Activated B cell treated with CpG ODN at 0.5 μM for 24 hours (primary cell): Measurements from ENCODE around the gene RRAS. TPM values are rescaled to one million over a fixed set of nuclear protein-coding genes. Genes with fewer than 3 reads are reported as not detected.

Experiments used
- ATAC-seq: fragments of 200-7000 bp; cut with Tn5 transposase; one replicate; pipeline ENCODE4 v1.10.0; 2021; ENCODE audit warnings: low read depth, mild to moderate bottlenecking, moderate library complexity
- CTCF ChIA-PET: fragments of 350-600 bp; sonication (Branson Sonifier 250); formaldehyde crosslinking; loops from one replicate; lab custom pipeline; 2021; ENCODE audit warnings: antibody characterized with exemption; lab: Charles Lee
- POLR2A ChIA-PET: fragments of 350-600 bp; sonication (Branson Sonifier 250); formaldehyde crosslinking; loops from one replicate; lab custom pipeline; 2021; ENCODE audit warnings: antibody characterized with exemption; lab: Charles Lee
- DNase-seq: peaks from one replicate; pipeline ENCODE4 v3.0.0; 2022
- H3K27ac Mint-ChIP-seq: one replicate; pipeline ENCODE4 v1.8.0; 2020; ENCODE audit warnings: mixed read lengths
- H3K27me3 Mint-ChIP-seq: one replicate; pipeline ENCODE4 v1.8.0; 2021; ENCODE audit warnings: mixed read lengths
- H3K36me3 Mint-ChIP-seq: one replicate; pipeline ENCODE4 v1.8.0; 2021; ENCODE audit warnings: low read depth, mixed read lengths
- H3K4me1 Mint-ChIP-seq: one replicate; pipeline ENCODE4 v1.8.0; 2021; ENCODE audit warnings: mixed read lengths
- H3K4me3 Mint-ChIP-seq: one replicate; pipeline ENCODE4 v1.8.0; 2020; ENCODE audit warnings: mild to moderate bottlenecking, mixed read lengths
- H3K9me3 Mint-ChIP-seq: one replicate; pipeline ENCODE4 v1.8.0; 2020; ENCODE audit warnings: mixed read lengths
- intact Hi-C: fragments of 100-400 bp; cut with micrococcal nuclease; formaldehyde crosslinking; loops from one replicate; pipeline ENCODE4 v1.15.1; 2024
- total RNA-seq: library from RNA; stranded (reverse); gene quantifications from 2 replicates; pipeline ENCODE4 v1.2.3, GENCODE V29; 2022
- TF ChIP-seq, protein P1 (sequence below): fragments of 200-600 bp; IDR thresholded peaks from one replicate; pipeline ENCODE4 v1.8.0; 2022; ENCODE audit warnings: antibody characterized with exemption, mild to moderate bottlenecking

Gene RRAS
- total RNA-seq, 1 donor from 2014 or later = 5.1 TPM

GRCh38 chr19:49667473-49667872 lies 27.5 kb upstream of the RRAS start:
- no peak for DNase-seq
- POLR2A ChIA-PET = interaction anchor here (1.0 to 7.4 kb wide), 2 partner anchors 9 to 22 kb away, joined by 3 to 88 read pairs; partner anchors contain the start of gene PRMT1
- ATAC-seq = no peak
- Mint-ChIP-seq H3K27ac (peak overlapping the region; percentile 46), H3K4me1 (peaks cover 47% of the 10 kb centered on the region), H3K27me3 (no peaks in the 10 kb centered on the region), H3K9me3 (no peaks in the 10 kb centered on the region), H3K36me3 (peaks cover 33% of the 10 kb centered on the region), H3K4me3 (peak overlapping the region; percentile 98)
- CTCF ChIA-PET = interaction anchor here (2.5 kb wide), 1 partner anchor 11 kb away, joined by 7 read pairs; no protein-coding TSS in a partner anchor
- intact Hi-C loops = no loop called here
- TF ChIP-seq, protein P1, sequence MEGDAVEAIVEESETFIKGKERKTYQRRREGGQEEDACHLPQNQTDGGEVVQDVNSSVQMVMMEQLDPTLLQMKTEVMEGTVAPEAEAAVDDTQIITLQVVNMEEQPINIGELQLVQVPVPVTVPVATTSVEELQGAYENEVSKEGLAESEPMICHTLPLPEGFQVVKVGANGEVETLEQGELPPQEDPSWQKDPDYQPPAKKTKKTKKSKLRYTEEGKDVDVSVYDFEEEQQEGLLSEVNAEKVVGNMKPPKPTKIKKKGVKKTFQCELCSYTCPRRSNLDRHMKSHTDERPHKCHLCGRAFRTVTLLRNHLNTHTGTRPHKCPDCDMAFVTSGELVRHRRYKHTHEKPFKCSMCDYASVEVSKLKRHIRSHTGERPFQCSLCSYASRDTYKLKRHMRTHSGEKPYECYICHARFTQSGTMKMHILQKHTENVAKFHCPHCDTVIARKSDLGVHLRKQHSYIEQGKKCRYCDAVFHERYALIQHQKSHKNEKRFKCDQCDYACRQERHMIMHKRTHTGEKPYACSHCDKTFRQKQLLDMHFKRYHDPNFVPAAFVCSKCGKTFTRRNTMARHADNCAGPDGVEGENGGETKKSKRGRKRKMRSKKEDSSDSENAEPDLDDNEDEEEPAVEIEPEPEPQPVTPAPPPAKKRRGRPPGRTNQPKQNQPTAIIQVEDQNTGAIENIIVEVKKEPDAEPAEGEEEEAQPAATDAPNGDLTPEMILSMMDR = no peak

GRCh38 chr19:49666120-49666444 lies 26.1 kb upstream of the RRAS start:
- Mint-ChIP-seq H3K36me3 (peaks cover 42% of the 10 kb centered on the region), H3K4me1 (peaks cover 40% of the 10 kb centered on the region), H3K9me3 (no peaks in the 10 kb centered on the region), H3K4me3 (peak overlapping the region; percentile 98), H3K27me3 (no peaks in the 10 kb centered on the region), H3K27ac (peak overlapping the region; percentile 95)
- intact Hi-C loops = no loop called here
- no peak for ATAC-seq
- ChIA-PET POLR2A (interaction anchor here (0.5 to 7.4 kb wide), 7 partner anchors 10 to 1865 kb away, joined by 3 to 88 read pairs (median 12); partner anchors contain the start of genes PRMT1, PRR12, RRAS and SCAF1), CTCF (interaction anchor here (1.5 to 2.5 kb wide), 2 partner anchors 13 to 15 kb away, joined by 4 to 7 read pairs; no protein-coding TSS in a partner anchor)
- DNase-seq = no peak
- TF ChIP-seq, protein P1 = no peak

DNA sequence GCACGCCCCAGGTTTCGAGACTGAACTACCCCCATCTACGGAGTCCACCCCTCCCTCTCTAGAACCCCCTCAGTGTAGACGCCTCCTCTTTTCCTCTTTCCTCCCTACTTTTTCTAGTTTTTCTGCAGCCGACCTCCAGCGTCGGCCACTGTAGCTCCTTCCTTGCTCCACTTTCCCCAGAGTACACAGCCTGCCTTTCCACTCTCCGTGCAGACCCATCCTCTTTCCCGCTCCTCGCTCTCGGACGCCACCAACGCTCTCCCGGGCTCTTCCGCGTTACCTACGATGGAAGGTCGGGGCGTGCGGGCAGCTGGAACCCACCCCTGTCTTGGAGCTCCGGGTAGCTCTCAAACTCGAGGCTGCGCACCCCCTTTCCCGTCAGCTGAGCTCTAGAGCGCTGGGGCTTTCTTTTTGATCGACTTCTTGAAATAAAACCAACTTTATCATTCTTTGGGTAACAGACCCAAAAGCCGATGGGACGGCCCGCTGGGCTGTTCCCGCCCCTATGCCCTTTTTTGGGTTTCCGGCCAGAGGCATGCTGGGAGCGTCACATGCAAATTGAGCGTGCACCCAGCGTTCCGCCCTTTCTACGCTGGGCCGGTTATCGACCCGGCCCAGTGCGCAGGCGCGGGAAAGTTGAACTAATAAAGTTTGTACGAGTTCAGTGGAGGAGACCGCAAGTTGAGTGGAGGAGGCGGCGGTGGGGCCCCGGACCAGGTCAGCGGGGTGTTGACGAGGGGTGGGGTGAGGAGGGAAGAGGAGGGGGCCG lies 25.6 kb upstream of the RRAS start, which contains the start of the genes BCL2L12 and IRF3:
Gene BCL2L12, plus strand, starts transcription at position 583 of the 769 bp plus-strand sequence. CDS start 760 bp downstream, outside the sequence.
Gene IRF3, minus strand, starts transcription at position 507 of the 769 bp plus-strand sequence. CDS start 1,019 bp downstream, outside the sequence.
- Mint-ChIP-seq H3K36me3 (peaks cover 46% of the 10 kb centered on the region), H3K9me3 (no peaks in the 10 kb centered on the region), H3K4me1 (peaks cover 40% of the 10 kb centered on the region), H3K27me3 (no peaks in the 10 kb centered on the region), H3K4me3 (peak within 1 kb of the TSS; percentile 98), H3K27ac (peak within 1 kb of the TSS; percentile 95)
- peak; percentile 99 for DNase-seq
- TF ChIP-seq, protein P1 = no peak
- CTCF ChIA-PET = interaction anchor here (1.5 to 2.5 kb wide), 4 partner anchors 11 to 20 kb away, joined by 4 to 8 read pairs (median 6); no protein-coding TSS in a partner anchor
- intact Hi-C loops = loop anchor here (1.0 to 2.0 kb wide), 4 partner anchors 12 to 212 kb away; partner anchors contain the start of genes ALDH16A1, PRMT1, PRR12 and SCAF1
- ATAC-seq = peak; percentile 86
- POLR2A ChIA-PET = interaction anchor here (0.5 to 7.4 kb wide), 10 partner anchors 10 to 1865 kb away, joined by 3 to 88 read pairs (median 5); partner anchors contain the start of genes PRMT1, PRR12, RPS11 and RRAS

GRCh38 chr19:49665036-49665350 lies 25.1 kb upstream of the RRAS start:
- intact Hi-C loops = loop anchor here (1.0 to 2.0 kb wide), 4 partner anchors 12 to 212 kb away; partner anchors contain the start of genes ALDH16A1, PRMT1, PRR12 and SCAF1
- CTCF ChIA-PET = interaction anchor here (1.5 to 2.5 kb wide), 5 partner anchors 8 to 20 kb away, joined by 3 to 8 read pairs (median 4); no protein-coding TSS in a partner anchor
- peaks cover 40% of the 10 kb centered on the region for H3K4me1 Mint-ChIP-seq
- H3K27ac Mint-ChIP-seq = peak overlapping the region; percentile 95
- no peaks in the 10 kb centered on the region for H3K9me3 Mint-ChIP-seq
- H3K36me3 Mint-ChIP-seq = peaks cover 51% of the 10 kb centered on the region
- POLR2A ChIA-PET = interaction anchor here (0.6 to 7.4 kb wide), 9 partner anchors 10 to 1152 kb away, joined by 3 to 88 read pairs (median 6); partner anchors contain the start of genes PRMT1, PRR12, RPS11 and RRAS
- ATAC-seq = peak; percentile 1
- TF ChIP-seq, protein P1 = no peak
- H3K4me3 Mint-ChIP-seq = peak overlapping the region; percentile 98
- no peak for DNase-seq
- no peaks in the 10 kb centered on the region for H3K27me3 Mint-ChIP-seq
